ENCODE measurements around the gene MYOF.

DNA sequence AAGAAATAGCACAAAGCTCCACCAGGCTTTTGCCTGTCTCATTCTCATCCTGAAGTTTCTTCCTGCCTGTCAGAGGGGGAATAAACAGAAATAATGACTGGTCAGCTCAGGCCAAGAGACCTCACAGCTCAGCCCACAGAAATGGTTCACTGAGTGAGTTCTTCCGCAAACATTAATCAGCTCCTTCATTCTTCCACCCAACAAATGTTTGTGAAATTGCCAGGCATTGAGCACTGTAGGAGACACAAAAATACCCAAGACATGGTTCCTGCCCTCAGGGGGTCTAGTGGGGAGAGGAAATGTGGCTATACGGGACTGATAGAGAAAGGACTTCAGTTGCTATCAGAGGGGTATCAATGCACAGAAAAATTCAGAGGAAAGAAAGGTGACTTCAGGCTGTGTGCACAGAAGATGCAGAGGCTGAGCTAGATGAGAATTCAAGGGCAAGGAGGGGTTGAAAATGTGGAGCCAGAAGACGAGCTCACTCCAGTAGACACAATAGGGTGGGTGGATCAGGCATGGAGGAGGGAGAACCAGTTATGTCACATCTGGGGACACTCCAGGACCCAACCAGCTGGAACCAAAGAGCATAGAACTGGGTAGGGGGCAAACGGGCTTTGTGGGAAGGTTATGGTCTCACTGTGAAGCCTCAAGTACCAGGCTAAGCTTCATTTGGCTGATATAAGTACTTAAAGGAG lies 20.9 kb downstream of the MYOF start:
- TF ChIP-seq, protein P1, sequence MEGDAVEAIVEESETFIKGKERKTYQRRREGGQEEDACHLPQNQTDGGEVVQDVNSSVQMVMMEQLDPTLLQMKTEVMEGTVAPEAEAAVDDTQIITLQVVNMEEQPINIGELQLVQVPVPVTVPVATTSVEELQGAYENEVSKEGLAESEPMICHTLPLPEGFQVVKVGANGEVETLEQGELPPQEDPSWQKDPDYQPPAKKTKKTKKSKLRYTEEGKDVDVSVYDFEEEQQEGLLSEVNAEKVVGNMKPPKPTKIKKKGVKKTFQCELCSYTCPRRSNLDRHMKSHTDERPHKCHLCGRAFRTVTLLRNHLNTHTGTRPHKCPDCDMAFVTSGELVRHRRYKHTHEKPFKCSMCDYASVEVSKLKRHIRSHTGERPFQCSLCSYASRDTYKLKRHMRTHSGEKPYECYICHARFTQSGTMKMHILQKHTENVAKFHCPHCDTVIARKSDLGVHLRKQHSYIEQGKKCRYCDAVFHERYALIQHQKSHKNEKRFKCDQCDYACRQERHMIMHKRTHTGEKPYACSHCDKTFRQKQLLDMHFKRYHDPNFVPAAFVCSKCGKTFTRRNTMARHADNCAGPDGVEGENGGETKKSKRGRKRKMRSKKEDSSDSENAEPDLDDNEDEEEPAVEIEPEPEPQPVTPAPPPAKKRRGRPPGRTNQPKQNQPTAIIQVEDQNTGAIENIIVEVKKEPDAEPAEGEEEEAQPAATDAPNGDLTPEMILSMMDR (IDR thresholded peaks at IDR 0.05; ENCODE audit: control extremely low read depth in 1 of 3, insufficient read depth in 1 of 3, low read depth in 1 of 3, low read length in 3 of 3): no peak
- TF ChIP-seq EP300 (IDR thresholded peaks at IDR 0.05; ENCODE audit: borderline replicate concordance in 1 of 2, low read depth in 2 of 2, low read length in 2 of 2): no peak
